ENCODE data around the gene ZNF397. TPM values are rescaled to one million over a fixed set of nuclear protein-coding genes. Genes with fewer than 3 reads are reported as not detected.

Gene ZNF397
- total RNA-seq, 2 donors from 2014 or later, result 18.6 to 22.4 TPM

DNA sequence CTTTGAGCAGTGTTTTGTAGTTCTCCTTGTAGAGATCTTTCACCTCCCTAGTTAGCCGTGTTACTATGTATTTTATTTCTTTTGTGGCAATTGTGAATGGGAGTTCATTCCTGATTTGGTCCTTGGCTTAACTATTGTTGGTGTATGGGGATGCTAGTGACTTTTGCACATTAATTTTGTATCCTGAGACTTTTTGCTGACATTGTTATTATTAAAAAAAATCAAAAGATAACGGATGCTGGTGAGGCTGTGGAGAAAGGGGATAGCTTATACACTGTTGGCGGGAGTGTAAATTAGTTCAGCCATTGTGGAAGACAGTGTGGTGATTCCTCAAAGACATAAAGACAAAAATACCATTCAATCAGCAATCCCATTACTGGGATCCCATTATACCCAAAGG is 17.0 kb upstream of the ZNF397 start:
- ATAC-seq (replicated peaks in 1 of 2) (no peak), DNase-seq (no peak)
- peaks cover 7% of the 10 kb centered on the region for H3K27me3 Mint-ChIP-seq (ENCODE audit: low read depth)
- H3K27ac Mint-ChIP-seq, result no peak overlapping the region
- no peaks in the 10 kb centered on the region for H3K9me3 Mint-ChIP-seq
- H3K4me3 Mint-ChIP-seq, result no peak overlapping the region
- H3K4me1 Mint-ChIP-seq (ENCODE audit: low read depth), result no peaks in the 10 kb centered on the region
- H3K36me3 Mint-ChIP-seq (ENCODE audit: insufficient read depth in 2 of 2), result no peaks in the 10 kb centered on the region

DNA sequence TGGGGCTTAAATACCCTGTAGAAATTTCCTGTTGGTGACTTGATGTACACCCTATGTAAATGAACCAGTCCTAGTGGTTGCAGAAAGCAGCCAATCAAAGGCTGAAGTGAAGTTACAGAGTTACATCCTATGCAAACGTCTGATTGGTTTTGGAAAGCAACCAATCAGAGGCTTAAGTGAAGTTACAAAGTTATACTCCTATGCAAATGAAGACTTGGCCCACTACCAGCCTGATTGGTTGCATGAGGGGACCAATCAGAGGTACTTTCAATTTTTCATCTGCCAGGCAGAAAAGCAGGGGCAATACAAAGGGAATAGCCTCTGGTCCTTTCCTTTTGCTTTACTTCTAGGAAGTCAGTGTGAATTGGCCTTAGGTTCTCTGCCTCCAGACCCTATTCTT is 13.6 kb upstream of the ZNF397 start:
- ATAC-seq (replicated peaks in 1 of 2) (no peak), DNase-seq (no peak)
- Mint-ChIP-seq H3K27ac (peak overlapping the region; percentile 70), H3K9me3 (no peaks in the 10 kb centered on the region), H3K27me3 (ENCODE audit: low read depth) (peaks cover 7% of the 10 kb centered on the region), H3K4me1 (ENCODE audit: low read depth) (peaks cover 4% of the 10 kb centered on the region), H3K4me3 (no peak overlapping the region), H3K36me3 (ENCODE audit: insufficient read depth in 2 of 2) (no peaks in the 10 kb centered on the region)

DNA sequence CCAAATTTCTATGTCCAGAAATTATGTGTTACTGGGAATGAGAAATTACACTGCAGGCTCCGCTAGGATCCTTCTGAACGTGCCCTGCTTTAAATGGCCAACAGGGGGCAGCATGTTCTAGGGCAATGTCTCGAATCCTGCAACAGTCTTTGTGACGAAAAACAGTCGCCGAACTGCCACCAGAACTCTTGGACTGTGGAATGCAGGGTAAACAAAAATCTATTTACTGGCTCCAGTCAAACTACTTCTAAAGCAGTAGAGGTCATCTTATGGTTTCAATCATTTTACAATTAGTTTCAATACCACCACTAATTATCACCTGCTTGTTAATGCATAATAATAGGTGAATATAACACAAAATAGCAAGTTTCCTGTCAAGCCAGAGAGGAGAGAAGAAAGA is 9.8 kb upstream of the ZNF397 start:
- H3K4me3 Mint-ChIP-seq, result peak overlapping the region; percentile 69 to 96
- H3K27me3 Mint-ChIP-seq (ENCODE audit: low read depth), result no peaks in the 10 kb centered on the region
- H3K4me1 Mint-ChIP-seq (ENCODE audit: low read depth), result peaks cover 4% of the 10 kb centered on the region
- ATAC-seq (replicated peaks in 1 of 2), result peak; percentile 84 to 85
- no peaks in the 10 kb centered on the region for H3K9me3 Mint-ChIP-seq
- no peaks in the 10 kb centered on the region for H3K36me3 Mint-ChIP-seq (ENCODE audit: insufficient read depth in 2 of 2)
- peak; percentile 79 to 81 for DNase-seq
- H3K27ac Mint-ChIP-seq, result peak overlapping the region; percentile 51

DNA sequence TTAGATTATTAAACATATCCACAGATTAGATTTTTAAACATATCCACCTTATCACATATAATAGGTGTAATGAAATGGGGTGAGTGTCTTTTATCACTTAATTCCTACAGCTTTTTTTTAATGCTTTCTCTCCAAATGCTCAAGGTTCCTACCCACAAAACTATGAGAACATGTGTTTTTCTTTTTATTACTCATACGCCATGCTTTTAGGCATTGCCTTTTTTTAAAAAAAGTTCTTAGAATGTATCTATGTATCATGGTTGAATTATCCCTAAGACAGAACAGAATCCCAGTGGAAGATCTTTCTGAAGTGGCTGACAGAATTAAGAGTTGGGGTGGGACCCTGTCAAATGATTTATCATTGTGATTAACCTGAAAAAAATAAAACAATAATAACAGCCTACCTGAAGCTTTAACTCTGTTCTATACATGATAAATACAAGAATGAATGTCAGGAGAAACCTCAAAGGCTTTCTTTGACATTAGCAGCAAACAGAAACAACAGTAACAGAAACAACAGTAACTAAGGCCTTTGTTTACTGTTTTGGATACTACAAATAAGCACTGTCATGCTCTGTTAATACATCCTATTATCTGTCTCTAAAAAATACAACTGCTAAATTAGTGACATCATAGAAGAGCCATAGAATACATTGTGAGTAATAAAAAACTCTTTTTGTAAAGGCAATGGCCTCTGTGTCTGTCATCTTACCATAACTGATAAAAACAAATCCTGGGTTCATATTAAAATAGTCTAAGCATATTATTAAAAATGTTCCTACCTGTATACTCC is 4.1 kb upstream of the ZNF397 start:
- no peak for ATAC-seq (replicated peaks in 1 of 2)
- H3K4me3 Mint-ChIP-seq, result no peak overlapping the region
- no peak for DNase-seq
- no peaks in the 10 kb centered on the region for H3K4me1 Mint-ChIP-seq (ENCODE audit: low read depth)
- no peaks in the 10 kb centered on the region for H3K27me3 Mint-ChIP-seq (ENCODE audit: low read depth)
- H3K27ac Mint-ChIP-seq, result no peak overlapping the region
- no peaks in the 10 kb centered on the region for H3K9me3 Mint-ChIP-seq
- H3K36me3 Mint-ChIP-seq (ENCODE audit: insufficient read depth in 2 of 2), result peaks cover 0 to 2% of the 10 kb centered on the region in 2 donors

DNA sequence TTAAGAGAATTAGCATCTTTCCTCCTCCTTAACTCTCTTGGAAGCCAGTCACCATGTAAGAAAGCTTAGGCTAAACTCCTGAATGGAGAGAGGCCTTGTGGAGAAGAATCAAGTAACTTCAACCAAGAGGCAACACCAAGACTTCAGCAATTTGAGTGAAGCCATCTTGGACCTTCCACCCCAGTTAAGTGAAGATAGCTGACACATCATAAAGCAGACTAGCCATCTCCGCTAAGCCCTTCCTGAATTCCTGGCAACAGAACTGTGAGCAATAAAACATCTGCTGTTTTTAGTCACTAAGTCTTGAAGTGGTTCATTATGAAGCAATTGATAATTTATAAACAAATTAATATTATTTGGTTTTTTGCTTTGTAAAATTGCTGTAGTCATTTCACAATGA is 1.5 kb upstream of the ZNF397 start:
- peaks cover 12% of the 10 kb centered on the region for H3K4me1 Mint-ChIP-seq (ENCODE audit: low read depth)
- peaks cover 18 to 21% of the 10 kb centered on the region in 2 donors for H3K36me3 Mint-ChIP-seq (ENCODE audit: insufficient read depth in 2 of 2)
- no peak for ATAC-seq (replicated peaks in 1 of 2)
- peak overlapping the region in 1 of 2 donors; percentile 17 for H3K4me3 Mint-ChIP-seq
- H3K9me3 Mint-ChIP-seq, result peaks cover 7 to 9% of the 10 kb centered on the region in 2 donors
- no peak for DNase-seq
- H3K27ac Mint-ChIP-seq, result no peak overlapping the region
- no peaks in the 10 kb centered on the region for H3K27me3 Mint-ChIP-seq (ENCODE audit: low read depth)

DNA sequence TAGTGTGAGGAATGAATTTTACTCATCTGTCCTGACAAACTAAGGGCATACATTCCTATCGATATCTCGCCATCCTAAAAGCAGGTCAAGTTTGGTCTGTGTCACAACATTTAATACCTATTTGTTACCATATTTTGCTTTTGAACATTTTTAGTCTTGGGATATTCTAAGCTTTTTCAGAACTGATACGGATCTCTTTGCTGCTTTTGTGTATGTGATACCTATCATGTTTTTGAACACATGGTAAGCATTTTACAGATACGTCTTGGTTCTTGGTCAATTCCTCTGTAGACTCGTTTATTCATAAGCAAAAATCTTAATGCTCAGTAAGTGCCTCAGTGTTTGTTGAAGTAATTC is 592 bp downstream of the ZNF397 start:
- Mint-ChIP-seq H3K36me3 (ENCODE audit: insufficient read depth in 2 of 2) (peaks cover 35 to 42% of the 10 kb centered on the region in 2 donors), H3K27ac (peak overlapping the region; percentile 98), H3K9me3 (peaks cover 11 to 23% of the 10 kb centered on the region in 2 donors), H3K4me3 (peak overlapping the region; percentile 92 to 97), H3K4me1 (ENCODE audit: low read depth) (peaks cover 22% of the 10 kb centered on the region), H3K27me3 (ENCODE audit: low read depth) (no peaks in the 10 kb centered on the region)
- DNase-seq, result no peak
- no peak for ATAC-seq (replicated peaks in 1 of 2)

DNA sequence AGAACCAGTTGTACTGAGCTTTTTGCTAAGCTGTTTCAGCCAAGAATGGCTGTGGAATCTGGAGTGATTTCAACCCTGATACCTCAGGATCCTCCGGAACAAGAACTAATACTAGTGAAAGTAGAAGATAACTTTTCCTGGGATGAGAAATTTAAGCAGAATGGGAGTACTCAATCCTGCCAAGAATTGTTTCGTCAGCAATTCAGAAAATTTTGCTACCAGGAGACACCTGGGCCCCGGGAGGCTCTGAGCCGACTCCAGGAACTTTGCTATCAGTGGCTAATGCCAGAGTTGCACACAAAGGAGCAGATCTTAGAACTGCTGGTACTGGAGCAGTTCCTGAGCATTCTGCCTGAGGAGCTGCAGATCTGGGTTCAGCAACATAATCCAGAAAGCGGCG is 1.6 kb downstream of the ZNF397 start:
- H3K9me3 Mint-ChIP-seq, result peaks cover 11 to 28% of the 10 kb centered on the region in 2 donors
- peak overlapping the region; percentile 28 for H3K27ac Mint-ChIP-seq
- H3K27me3 Mint-ChIP-seq (ENCODE audit: low read depth), result no peaks in the 10 kb centered on the region
- DNase-seq, result no peak
- peaks cover 42 to 51% of the 10 kb centered on the region in 2 donors for H3K36me3 Mint-ChIP-seq (ENCODE audit: insufficient read depth in 2 of 2)
- ATAC-seq (replicated peaks in 1 of 2), result no peak
- H3K4me3 Mint-ChIP-seq, result peak overlapping the region in 1 of 2 donors; percentile 37
- H3K4me1 Mint-ChIP-seq (ENCODE audit: low read depth), result peaks cover 22% of the 10 kb centered on the region

DNA sequence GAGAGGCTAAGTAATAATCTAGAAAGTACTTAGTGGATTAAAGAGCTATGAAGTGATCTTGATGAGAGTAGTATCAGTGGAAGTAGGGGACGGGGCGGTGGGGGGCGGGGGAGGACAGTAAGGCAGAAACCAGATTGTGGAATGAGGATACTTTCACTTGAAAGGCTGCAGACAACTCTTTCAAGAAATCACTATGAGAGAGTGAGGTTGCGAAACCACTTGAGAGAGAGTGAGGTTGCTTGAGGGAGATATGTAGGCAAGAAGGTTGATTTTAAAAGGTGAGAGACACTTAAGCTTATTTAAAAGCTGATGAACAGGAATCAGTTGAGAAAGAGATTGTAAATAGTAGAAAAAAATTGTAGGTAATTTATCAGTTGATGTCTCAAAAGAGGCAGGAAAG is 3.8 kb downstream of the ZNF397 start:
- ATAC-seq (replicated peaks in 1 of 2) (no peak), DNase-seq (no peak)
- H3K27me3 Mint-ChIP-seq (ENCODE audit: low read depth), result no peaks in the 10 kb centered on the region
- peak overlapping the region in 1 of 2 donors; percentile 32 for H3K4me3 Mint-ChIP-seq
- H3K27ac Mint-ChIP-seq, result peak overlapping the region; percentile 14
- H3K4me1 Mint-ChIP-seq (ENCODE audit: low read depth), result peaks cover 22% of the 10 kb centered on the region
- peaks cover 11 to 28% of the 10 kb centered on the region in 2 donors for H3K9me3 Mint-ChIP-seq
- H3K36me3 Mint-ChIP-seq (ENCODE audit: insufficient read depth in 2 of 2), result peaks cover 45 to 64% of the 10 kb centered on the region in 2 donors

DNA sequence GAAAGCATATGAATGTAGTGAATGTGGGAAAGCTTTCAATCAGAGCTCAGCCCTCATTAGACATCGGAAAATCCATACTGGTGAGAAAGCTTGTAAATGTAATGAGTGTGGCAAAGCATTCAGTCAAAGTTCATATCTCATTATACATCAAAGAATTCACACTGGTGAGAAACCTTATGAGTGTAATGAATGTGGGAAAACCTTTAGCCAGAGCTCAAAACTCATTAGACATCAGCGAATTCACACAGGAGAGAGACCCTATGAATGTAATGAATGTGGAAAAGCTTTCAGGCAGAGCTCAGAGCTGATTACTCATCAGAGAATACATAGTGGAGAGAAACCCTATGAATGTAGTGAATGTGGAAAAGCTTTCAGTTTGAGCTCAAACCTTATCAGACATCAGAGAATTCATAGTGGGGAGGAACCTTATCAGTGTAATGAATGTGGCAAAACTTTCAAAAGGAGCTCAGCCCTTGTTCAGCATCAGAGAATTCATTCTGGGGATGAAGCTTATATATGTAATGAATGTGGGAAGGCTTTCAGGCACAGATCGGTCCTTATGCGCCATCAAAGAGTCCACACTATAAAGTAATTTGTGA is 5.0 kb downstream of the ZNF397 start:
- H3K27ac Mint-ChIP-seq, result no peak overlapping the region
- no peak overlapping the region for H3K4me3 Mint-ChIP-seq
- DNase-seq (no peak), ATAC-seq (replicated peaks in 1 of 2) (no peak)
- H3K36me3 Mint-ChIP-seq (ENCODE audit: insufficient read depth in 2 of 2), result peaks cover 50 to 69% of the 10 kb centered on the region in 2 donors
- H3K4me1 Mint-ChIP-seq (ENCODE audit: low read depth), result peaks cover 22% of the 10 kb centered on the region
- H3K9me3 Mint-ChIP-seq, result peaks cover 13 to 32% of the 10 kb centered on the region in 2 donors
- H3K27me3 Mint-ChIP-seq (ENCODE audit: low read depth), result no peaks in the 10 kb centered on the region

DNA sequence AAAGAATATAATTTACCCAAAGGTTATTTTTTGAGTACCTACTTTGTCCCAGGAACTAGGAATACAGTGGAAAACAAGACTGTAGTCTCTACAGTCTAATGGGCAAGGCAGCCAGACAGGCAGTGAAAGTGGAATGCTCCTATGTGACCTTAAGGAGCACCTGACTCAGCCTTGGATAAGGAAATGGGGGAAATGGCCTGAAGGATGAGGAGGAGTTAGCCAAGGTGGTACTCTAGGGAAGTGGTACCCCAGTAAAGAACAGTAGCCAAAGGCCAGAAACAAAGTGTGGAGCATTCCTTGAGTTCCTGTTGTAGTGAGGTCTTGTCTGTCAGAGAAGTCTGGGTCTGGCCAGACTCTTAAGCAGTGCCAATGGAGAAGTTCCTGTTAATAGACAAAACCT is 6.0 kb downstream of the ZNF397 start:
- DNase-seq (no peak), ATAC-seq (replicated peaks in 1 of 2) (no peak)
- H3K9me3 Mint-ChIP-seq, result peaks cover 13 to 33% of the 10 kb centered on the region in 2 donors
- H3K27me3 Mint-ChIP-seq (ENCODE audit: low read depth), result no peaks in the 10 kb centered on the region
- H3K36me3 Mint-ChIP-seq (ENCODE audit: insufficient read depth in 2 of 2), result peaks cover 48 to 76% of the 10 kb centered on the region in 2 donors
- peaks cover 22% of the 10 kb centered on the region for H3K4me1 Mint-ChIP-seq (ENCODE audit: low read depth)
- peak overlapping the region; percentile 51 for H3K27ac Mint-ChIP-seq
- no peak overlapping the region for H3K4me3 Mint-ChIP-seq

DNA sequence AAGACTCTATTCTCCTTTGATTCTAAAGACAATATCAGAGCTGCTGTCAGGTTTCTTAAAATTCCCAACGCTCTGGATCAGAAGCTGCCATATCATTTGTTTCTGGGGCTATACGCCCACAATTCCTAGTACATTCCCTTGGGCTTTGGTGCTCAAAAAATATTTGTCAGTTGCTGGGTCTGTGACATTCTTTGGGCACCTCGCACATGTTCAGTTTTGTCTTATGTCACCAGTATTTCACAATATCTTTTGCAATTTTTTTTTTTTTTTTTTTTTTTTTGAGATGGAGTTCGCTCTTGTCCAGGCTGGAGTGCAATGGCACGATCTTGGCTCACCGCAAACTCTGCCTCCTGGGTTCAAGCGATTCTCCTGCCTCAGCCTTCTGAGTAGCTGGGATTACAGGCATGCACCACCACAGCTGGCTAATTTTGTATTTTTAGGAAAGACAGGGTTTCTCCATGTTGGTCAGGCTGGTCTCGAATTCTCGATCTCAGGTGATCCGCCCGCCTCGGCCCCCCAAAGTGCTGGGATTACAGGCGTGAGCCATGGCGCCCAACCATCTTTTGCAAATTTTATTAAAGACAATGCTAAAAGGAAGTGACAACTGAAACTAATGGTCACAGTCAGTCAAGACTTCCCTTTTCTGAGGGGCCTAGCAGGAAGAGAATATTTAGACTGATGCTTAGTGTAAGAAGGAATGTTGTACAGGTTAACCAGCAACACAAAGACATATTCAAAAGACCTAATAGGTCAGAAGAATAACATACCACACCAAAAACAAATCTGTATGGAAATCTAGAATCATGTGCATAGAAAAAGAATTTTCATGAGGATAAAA is 6.8 kb downstream of the ZNF397 start:
- Mint-ChIP-seq H3K4me1 (ENCODE audit: low read depth) (peaks cover 19% of the 10 kb centered on the region), H3K9me3 (peaks cover 16 to 38% of the 10 kb centered on the region in 2 donors), H3K27me3 (ENCODE audit: low read depth) (no peaks in the 10 kb centered on the region), H3K27ac (no peak overlapping the region), H3K36me3 (ENCODE audit: insufficient read depth in 2 of 2) (peaks cover 51 to 78% of the 10 kb centered on the region in 2 donors), H3K4me3 (no peak overlapping the region)
- no peak for DNase-seq
- ATAC-seq (replicated peaks in 1 of 2), result no peak

DNA sequence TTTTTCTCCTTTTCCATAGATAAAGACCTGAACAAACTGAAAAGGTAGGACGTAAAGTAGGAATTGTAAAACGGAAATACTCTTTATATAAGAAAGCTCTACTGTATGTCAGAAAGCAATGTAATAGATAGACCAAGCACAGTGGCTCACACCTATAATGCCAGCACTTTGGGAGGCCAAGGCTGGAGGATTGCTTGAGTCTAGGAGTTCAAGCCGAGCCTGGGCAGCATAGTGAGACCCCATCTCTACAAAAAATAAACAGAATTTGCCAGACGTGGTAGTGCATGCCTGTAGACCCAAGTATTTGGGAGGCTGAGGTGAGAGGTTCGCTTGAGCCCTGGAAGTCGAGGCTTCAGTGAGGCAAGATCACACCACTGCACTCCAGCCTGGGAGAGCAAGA is 7.6 kb downstream of the ZNF397 start:
- Mint-ChIP-seq H3K36me3 (ENCODE audit: insufficient read depth in 2 of 2) (peaks cover 54 to 78% of the 10 kb centered on the region in 2 donors), H3K4me1 (ENCODE audit: low read depth) (peaks cover 19% of the 10 kb centered on the region), H3K4me3 (no peak overlapping the region), H3K9me3 (peaks cover 17 to 41% of the 10 kb centered on the region in 2 donors), H3K27ac (no peak overlapping the region), H3K27me3 (ENCODE audit: low read depth) (no peaks in the 10 kb centered on the region)
- DNase-seq (no peak), ATAC-seq (replicated peaks in 1 of 2) (no peak)

DNA sequence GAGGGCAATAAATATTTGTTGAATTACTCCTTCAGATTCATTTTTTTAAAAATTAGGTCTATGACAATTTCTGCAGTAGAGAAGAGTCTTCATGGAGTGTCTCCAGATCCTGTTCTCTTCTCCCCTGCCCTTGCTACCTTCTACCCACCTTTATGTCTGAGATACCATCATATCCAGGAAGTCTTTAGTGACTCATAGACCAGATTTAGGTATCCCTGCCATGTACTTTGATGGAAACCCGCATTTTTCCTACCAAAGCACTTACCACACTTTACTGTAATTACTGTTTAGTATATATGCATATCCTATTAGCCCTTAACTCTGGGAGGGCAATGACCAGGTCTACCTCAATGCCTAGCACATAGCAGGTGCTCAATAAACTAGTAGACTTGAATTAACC is 11.6 kb downstream of the ZNF397 start:
- Mint-ChIP-seq H3K9me3 (peaks cover 12 to 25% of the 10 kb centered on the region in 2 donors), H3K4me3 (no peak overlapping the region), H3K36me3 (ENCODE audit: insufficient read depth in 2 of 2) (peaks cover 36 to 63% of the 10 kb centered on the region in 2 donors), H3K4me1 (ENCODE audit: low read depth) (no peaks in the 10 kb centered on the region), H3K27me3 (ENCODE audit: low read depth) (no peaks in the 10 kb centered on the region), H3K27ac (no peak overlapping the region)
- DNase-seq (no peak), ATAC-seq (replicated peaks in 1 of 2) (no peak)
